Body of pancreas (tissue), 4 donors: Measurements from ENCODE around the gene RNF224. TPM values are rescaled to one million over a fixed set of nuclear protein-coding genes. Genes with fewer than 3 reads are reported as not detected.
A peak's percentile ranks its signal among the peaks of the same experiment; 100 is the strongest.

Experiments used
- ATAC-seq: fragments of 150-250 bp; one replicate; pipeline ENCODE4 v1.9.1; 2016
- DNase-seq, 4 donors: peaks; one replicate each; pipeline ENCODE4 v3.0.0-alpha.2; 2019
- H3K27ac ChIP-seq, 4 donors: fragments of 200-600 bp; sonication (generic); 1 replicate in 3 of 4; 2 replicates in 1 of 4; pipeline versions ENCODE4 v1.5.1 to v1.6.1; 2016 to 2019; ENCODE audit warnings: mild to moderate bottlenecking in 1 of 4, mixed read lengths in 1 of 4, moderate library complexity in 1 of 4
- H3K27me3 ChIP-seq, 2 donors: fragments of 200-600 bp; sonication (generic); one replicate each; pipeline ENCODE4 v1.6.0; 2016; ENCODE audit warnings: mild to moderate bottlenecking in 1 of 2
- H3K36me3 ChIP-seq, 2 donors: fragments of 200-600 bp; sonication (generic); replicated peaks in 1 of 2; 2 replicates each; pipeline ENCODE4 v1.5.1; 2016; ENCODE audit warnings: low read depth in 2 of 2; ENCODE audit not compliant: insufficient read depth in 1 of 2
- H3K4me1 ChIP-seq: fragments of 200-600 bp; sonication (generic); one replicate; pipeline ENCODE4 v1.6.0; 2016
- H3K4me3 ChIP-seq, 2 donors: fragments of 200-600 bp; sonication (generic); 1 replicate in 1 of 2; 2 replicates in 1 of 2; pipeline ENCODE4 v1.5.1; 2016 to 2019
- H3K9me3 ChIP-seq, 3 donors: fragments of 200-600 bp; sonication (generic); 1 replicate in 2 of 3; 2 replicates in 1 of 3; pipeline ENCODE4 v1.5.1; 2016
- CTCF ChIP-seq, 7 experiments: fragments of 450-650 bp in 4 of 7; fragments of 200-600 bp in 3 of 7; sonication (generic) in 3 of 7; IDR thresholded peaks; one replicate each; pipeline ENCODE4 v1.5.1; 2016 to 2019; ENCODE audit warnings: antibody characterized with exemption in 7 of 7
- POLR2A ChIP-seq, 3 donors: fragments of 450-650 bp; IDR thresholded peaks; one replicate each; pipeline ENCODE4 v1.6.1; 2016; ENCODE audit warnings: antibody characterized with exemption in 3 of 3, mild to moderate bottlenecking in 2 of 3
- WGBS, 2 donors: methylation state at CpG; one replicate each; pipeline ENCODE4 v1.1.5; 2017; 5-methylcytosine and 5-hydroxymethylcytosine counted together
- intact Hi-C: fragments of 100-400 bp; cut with DNase I; formaldehyde crosslinking; loops from one replicate; pipeline ENCODE4 v1.15.1; 2023
- total RNA-seq, 2 donors: library from RNA; depleted of rRNA; stranded (reverse); fragments of >200 nt; gene quantifications; one replicate each; pipeline ENCODE4 v1.1.0, GENCODE V29; 2016

The RNF224 gene
- total RNA-seq, 2 donors from 2014 or later = 0.26 TPM; not detected in 1

GRCh38 chr9:137184881-137185660 is 42.2 kb upstream of the RNF224 start:
- no peaks in the 10 kb centered on the region for H3K27me3 ChIP-seq
- H3K4me3 ChIP-seq = no peak overlapping the region
- DNase-seq (no peak), ATAC-seq (no peak)
- no peaks in the 10 kb centered on the region for H3K9me3 ChIP-seq
- WGBS, 2 donors = 90 to 92% methylated on average over 27 to 48 of the region's 48 CpGs
- intact Hi-C loops = loop anchor here (5.0 kb wide), 1 partner anchor 53 kb away; no protein-coding TSS in a partner anchor
- TF ChIP-seq POLR2A (IDR thresholded peaks at IDR 0.05) (no peak), CTCF (IDR thresholded peaks at IDR 0.05) (no peak)
- H3K36me3 ChIP-seq = peaks cover 18 to 31% of the 10 kb centered on the region in 2 donors
- H3K4me1 ChIP-seq = peaks cover 38% of the 10 kb centered on the region
- H3K27ac ChIP-seq = no peak overlapping the region

- ATAC-seq (no peak), DNase-seq (no peak)
- WGBS, 2 donors = 89 to 92% methylated on average over 5 to 19 of the region's 19 CpGs
- Histone ChIP-seq H3K4me3 (no peak overlapping the region), H3K27ac (no peak overlapping the region), H3K4me1 (peaks cover 46% of the 10 kb centered on the region), H3K27me3 (no peaks in the 10 kb centered on the region), H3K36me3 (peaks cover 10 to 23% of the 10 kb centered on the region in 2 donors), H3K9me3 (no peaks in the 10 kb centered on the region)
- TF ChIP-seq POLR2A (IDR thresholded peaks at IDR 0.05) = no peak
- TF ChIP-seq CTCF (IDR thresholded peaks at IDR 0.05) = no peak
- intact Hi-C loops = no loop called here
Measured at GRCh38 chr9:137185921-137186320, 41.4 kb upstream of the RNF224 start.

GRCh38 chr9:137186385-137186784 is 40.9 kb upstream of the RNF224 start:
- intact Hi-C loops = no loop called here
- H3K27ac ChIP-seq = no peak overlapping the region
- DNase-seq (no peak), ATAC-seq (no peak)
- no peaks in the 10 kb centered on the region for H3K27me3 ChIP-seq
- peaks cover 51% of the 10 kb centered on the region for H3K4me1 ChIP-seq
- H3K9me3 ChIP-seq = no peaks in the 10 kb centered on the region
- TF ChIP-seq POLR2A (IDR thresholded peaks at IDR 0.05) (no peak), CTCF (IDR thresholded peaks at IDR 0.05) (no peak)
- no peak overlapping the region for H3K4me3 ChIP-seq
- H3K36me3 ChIP-seq = peaks cover 8 to 20% of the 10 kb centered on the region in 2 donors
- WGBS, 2 donors = 43% methylated on average over 6 of the region's 6 CpGs; no CpG with 5 or more reads in 1 of the 2 donors

GRCh38 chr9:137187386-137187785 is 39.9 kb upstream of the RNF224 start:
- no peaks in the 10 kb centered on the region for H3K9me3 ChIP-seq
- no peak overlapping the region for H3K27ac ChIP-seq
- H3K36me3 ChIP-seq = peaks cover 8 to 17% of the 10 kb centered on the region in 2 donors
- no peak for ATAC-seq
- intact Hi-C loops = no loop called here
- WGBS, 2 donors = 59% methylated on average over 9 to 15 of the region's 15 CpGs
- peak overlapping the region; percentile 79 to 90 for H3K4me3 ChIP-seq
- H3K4me1 ChIP-seq = peaks cover 61% of the 10 kb centered on the region
- TF ChIP-seq POLR2A (IDR thresholded peaks at IDR 0.05) (no peak), CTCF (IDR thresholded peaks at IDR 0.05) (no peak)
- H3K27me3 ChIP-seq = no peaks in the 10 kb centered on the region
- DNase-seq = no peak
